Hepatocyte (in vitro differentiated cells): ENCODE measurements around the gene MACF1. TPM values are rescaled to one million over a fixed set of nuclear protein-coding genes. Genes with fewer than 3 reads are reported as not detected.
"Not testable (repeated sequence)": the region's sequence is repeated elsewhere in the genome, so short reads cannot be mapped to it uniquely, and the experiment has no call there.

Experiments used
- DNase-seq: peaks from one replicate; pipeline ENCODE4 v3.0.0-alpha.2; 2016; ENCODE audit warnings: low spot score
- H2AFZ ChIP-seq: fragments of 200-600 bp; sonication (generic); 2 replicates; pipeline ENCODE4 v1.6.0; 2016; ENCODE audit warnings: antibody characterized with exemption, mild to moderate bottlenecking
- H3K27ac ChIP-seq: fragments of 200-600 bp; sonication (generic); 2 replicates; pipeline ENCODE4 v1.5.1; 2016; ENCODE audit warnings: mild to moderate bottlenecking
- H3K27me3 ChIP-seq: fragments of 200-600 bp; sonication (generic); 2 replicates; pipeline ENCODE4 v1.6.1; 2016
- H3K36me3 ChIP-seq: fragments of 200-600 bp; sonication (generic); replicated peaks from 2 replicates; pipeline ENCODE4 v1.5.1; 2016; ENCODE audit warnings: low read depth; ENCODE audit not compliant: insufficient read depth
- H3K4me1 ChIP-seq: fragments of 200-600 bp; sonication (generic); 2 replicates; pipeline ENCODE4 v1.5.1; 2016; ENCODE audit warnings: mild to moderate bottlenecking, moderate library complexity; ENCODE audit not compliant: insufficient read depth
- H3K4me2 ChIP-seq: fragments of 200-600 bp; sonication (generic); 2 replicates; pipeline ENCODE4 v1.6.0; 2016
- H3K4me3 ChIP-seq: fragments of 200-600 bp; sonication (generic); 2 replicates; pipeline ENCODE4 v1.5.1; 2016; ENCODE audit warnings: mild to moderate bottlenecking
- H3K79me2 ChIP-seq: fragments of 200-600 bp; sonication (generic); 2 replicates; pipeline ENCODE4 v1.6.0; 2017; ENCODE audit warnings: mild to moderate bottlenecking
- H3K9me2 ChIP-seq: fragments of 200-600 bp; sonication (generic); replicated peaks from 2 replicates; pipeline ENCODE4 v1.6.0; 2017; ENCODE audit warnings: mild to moderate bottlenecking; ENCODE audit not compliant: insufficient read depth
- H3K9me3 ChIP-seq: fragments of 200-600 bp; sonication (generic); 2 replicates; pipeline ENCODE4 v1.5.1; 2016; ENCODE audit warnings: low read depth, mild to moderate bottlenecking
- H4K20me1 ChIP-seq: fragments of 200-600 bp; sonication (generic); 2 replicates; pipeline ENCODE4 v1.6.0; 2016; ENCODE audit warnings: mild to moderate bottlenecking; ENCODE audit not compliant: insufficient read depth, poor library complexity, severe bottlenecking
- EZH2 ChIP-seq: fragments of 200-600 bp; sonication (generic); IDR thresholded peaks from 2 replicates; pipeline ENCODE4 v1.6.1; 2016; ENCODE audit warnings: antibody characterized with exemption, mild to moderate bottlenecking, borderline replicate concordance
- EZH2phosphoT487 ChIP-seq: fragments of 200-600 bp; sonication (generic); IDR thresholded peaks from one replicate; pipeline ENCODE4 v1.6.1; 2018; ENCODE audit warnings: antibody characterized with exemption, mild to moderate bottlenecking, low read depth, moderate library complexity; ENCODE audit not compliant: unreplicated experiment, severe bottlenecking
- WGBS: methylation state at CpG from one replicate; pipeline ENCODE4 v1.1.6; 2016; ENCODE audit warnings: low lambda C conversion rate; ENCODE audit errors: missing lambda C conversion rate; 5-methylcytosine and 5-hydroxymethylcytosine counted together
- polyA plus RNA-seq: library from polyadenylated mRNA; unstranded; fragments of >200 nt; fragmentation: Nextera tagmentation; extraction: Ambion mirVana; gene quantifications from 2 replicates; pipeline ENCODE4 v1.2.1, GENCODE V29; 2016
- total RNA-seq: library from RNA; depleted of rRNA; stranded (reverse); fragments of >200 nt; gene quantifications from 2 replicates; pipeline ENCODE4 v1.2.3, GENCODE V29; 2014
- TF ChIP-seq, protein P1 (sequence below): fragments of 200-600 bp; sonication (generic); IDR thresholded peaks from 2 replicates; pipeline ENCODE4 v1.5.1; 2016; ENCODE audit warnings: antibody characterized with exemption, mild to moderate bottlenecking; ENCODE audit not compliant: poor library complexity

MACF1 gene
- total and polyA plus RNA-seq, 2 experiments from 2014 or later = 47.1 to 136 TPM

DNA sequence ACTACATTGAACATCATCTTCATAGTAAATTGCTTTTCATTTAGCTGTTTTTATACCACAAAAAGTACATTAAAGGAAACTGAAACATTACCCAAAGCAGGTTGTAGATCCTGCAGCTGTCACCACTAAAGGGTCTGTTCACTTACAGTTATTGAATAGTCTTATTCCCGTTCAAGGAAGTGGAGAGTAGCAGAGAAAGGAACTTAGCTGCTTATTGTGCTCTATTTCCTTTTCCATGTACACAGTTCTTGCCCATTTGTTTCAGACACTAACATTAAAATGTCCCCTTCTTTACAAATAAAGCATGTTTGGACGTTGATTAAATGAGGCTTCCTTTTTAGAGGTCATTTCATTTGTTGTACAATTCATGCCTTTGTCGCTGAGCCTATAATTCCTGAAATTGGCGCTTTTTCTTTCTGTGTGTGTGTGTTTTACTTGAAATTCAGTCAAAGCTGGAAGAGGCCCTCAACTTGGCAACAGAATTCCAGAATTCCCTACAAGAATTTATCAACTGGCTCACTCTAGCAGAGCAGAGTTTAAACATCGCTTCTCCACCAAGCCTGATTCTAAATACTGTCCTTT, 242.6 kb downstream of the MACF1 start:
- TF ChIP-seq EZH2phosphoT487 (no peak), EZH2 (no peak)
- TF ChIP-seq, protein P1, sequence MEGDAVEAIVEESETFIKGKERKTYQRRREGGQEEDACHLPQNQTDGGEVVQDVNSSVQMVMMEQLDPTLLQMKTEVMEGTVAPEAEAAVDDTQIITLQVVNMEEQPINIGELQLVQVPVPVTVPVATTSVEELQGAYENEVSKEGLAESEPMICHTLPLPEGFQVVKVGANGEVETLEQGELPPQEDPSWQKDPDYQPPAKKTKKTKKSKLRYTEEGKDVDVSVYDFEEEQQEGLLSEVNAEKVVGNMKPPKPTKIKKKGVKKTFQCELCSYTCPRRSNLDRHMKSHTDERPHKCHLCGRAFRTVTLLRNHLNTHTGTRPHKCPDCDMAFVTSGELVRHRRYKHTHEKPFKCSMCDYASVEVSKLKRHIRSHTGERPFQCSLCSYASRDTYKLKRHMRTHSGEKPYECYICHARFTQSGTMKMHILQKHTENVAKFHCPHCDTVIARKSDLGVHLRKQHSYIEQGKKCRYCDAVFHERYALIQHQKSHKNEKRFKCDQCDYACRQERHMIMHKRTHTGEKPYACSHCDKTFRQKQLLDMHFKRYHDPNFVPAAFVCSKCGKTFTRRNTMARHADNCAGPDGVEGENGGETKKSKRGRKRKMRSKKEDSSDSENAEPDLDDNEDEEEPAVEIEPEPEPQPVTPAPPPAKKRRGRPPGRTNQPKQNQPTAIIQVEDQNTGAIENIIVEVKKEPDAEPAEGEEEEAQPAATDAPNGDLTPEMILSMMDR = no peak
- 96% methylated on average over 5 of the region's 5 CpGs for WGBS
- no peak overlapping the region for H3K4me2 ChIP-seq
- H3K36me3 ChIP-seq = peaks cover 8% of the 10 kb centered on the region
- H2AFZ ChIP-seq = no peak overlapping the region
- H3K4me3 ChIP-seq = no peak overlapping the region
- no peaks in the 10 kb centered on the region for H4K20me1 ChIP-seq
- H3K9me3 ChIP-seq = no peaks in the 10 kb centered on the region
- no peak overlapping the region for H3K27ac ChIP-seq
- DNase-seq = no peak
- no peaks in the 10 kb centered on the region for H3K4me1 ChIP-seq
- H3K27me3 ChIP-seq = no peaks in the 10 kb centered on the region
- H3K79me2 ChIP-seq = no peaks in the 10 kb centered on the region
- no peaks in the 10 kb centered on the region for H3K9me2 ChIP-seq

DNA sequence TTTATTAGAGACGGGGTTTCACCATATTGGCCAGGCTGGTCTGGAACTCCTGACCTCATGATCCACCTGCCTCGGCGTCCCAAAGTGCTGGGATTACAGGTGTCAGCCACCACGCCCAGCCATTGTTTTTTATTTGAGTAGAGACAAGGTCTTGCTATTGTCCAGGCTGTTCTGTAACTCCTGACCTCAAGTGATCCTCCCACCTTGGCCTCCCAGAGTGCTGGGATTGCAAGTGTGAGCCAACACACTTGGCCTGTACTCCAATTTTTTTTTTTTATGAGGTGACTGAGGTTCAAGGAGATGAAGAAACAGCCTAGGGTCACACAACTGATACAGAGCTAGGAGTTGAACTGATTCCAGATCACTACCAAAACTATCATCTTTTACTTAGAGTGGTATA, 245.5 kb downstream of the MACF1 start:
- WGBS = 95% methylated on average over 4 of the region's 4 CpGs
- not testable (repeated sequence) for H3K36me3 ChIP-seq

DNA sequence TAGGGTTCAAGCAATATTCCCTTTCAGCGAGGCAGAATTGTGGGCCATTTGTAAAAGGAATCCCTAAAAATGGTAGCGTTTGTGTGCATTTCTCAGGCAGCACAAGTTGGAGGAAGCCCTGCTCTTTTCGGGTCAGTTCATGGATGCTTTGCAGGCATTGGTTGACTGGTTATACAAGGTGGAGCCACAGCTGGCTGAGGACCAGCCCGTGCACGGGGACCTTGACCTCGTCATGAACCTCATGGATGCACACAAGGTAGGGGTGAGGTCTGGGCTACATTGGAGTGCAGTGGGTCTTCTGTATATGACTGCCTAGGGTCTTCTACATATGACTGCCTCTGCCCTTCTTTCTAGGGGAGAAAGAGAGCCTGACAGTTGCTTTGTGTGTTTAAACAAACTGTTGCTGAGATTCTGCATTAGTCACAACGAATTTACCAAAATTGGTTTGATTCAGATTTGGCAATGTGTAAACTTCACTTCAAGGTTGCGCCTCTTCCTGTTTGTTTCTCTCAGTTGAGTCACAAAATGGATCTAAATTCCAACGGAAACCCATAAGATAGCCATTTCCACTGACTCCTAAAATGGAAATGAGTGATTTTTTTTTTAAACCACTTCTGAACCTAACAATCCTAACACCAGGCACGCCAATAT, 246.6 kb downstream of the MACF1 start:
- H3K4me1 ChIP-seq = no peaks in the 10 kb centered on the region
- WGBS = 87% methylated on average over 10 of the region's 10 CpGs
- no peak overlapping the region for H3K27ac ChIP-seq
- no peak overlapping the region for H3K4me2 ChIP-seq
- no peaks in the 10 kb centered on the region for H3K9me3 ChIP-seq
- no peak for TF ChIP-seq EZH2phosphoT487
- TF ChIP-seq, protein P1 = no peak
- TF ChIP-seq EZH2 = no peak
- no peaks in the 10 kb centered on the region for H3K79me2 ChIP-seq
- H3K9me2 ChIP-seq = no peaks in the 10 kb centered on the region
- peaks cover under 1% of the 10 kb centered on the region for H3K36me3 ChIP-seq
- H2AFZ ChIP-seq = no peak overlapping the region
- no peak for DNase-seq
- H3K27me3 ChIP-seq = no peaks in the 10 kb centered on the region
- no peak overlapping the region for H3K4me3 ChIP-seq
- no peaks in the 10 kb centered on the region for H4K20me1 ChIP-seq

More for the DNA sequence above, 245.5 kb downstream of the MACF1 start:
- H3K27me3 ChIP-seq, H3K27ac ChIP-seq, H2AFZ ChIP-seq, H3K79me2 ChIP-seq, H3K4me3 ChIP-seq, H4K20me1 ChIP-seq, H3K9me2 ChIP-seq, H3K4me2 ChIP-seq, DNase-seq, H3K9me3 ChIP-seq, H3K4me1 ChIP-seq: not testable (repeated sequence)

DNA sequence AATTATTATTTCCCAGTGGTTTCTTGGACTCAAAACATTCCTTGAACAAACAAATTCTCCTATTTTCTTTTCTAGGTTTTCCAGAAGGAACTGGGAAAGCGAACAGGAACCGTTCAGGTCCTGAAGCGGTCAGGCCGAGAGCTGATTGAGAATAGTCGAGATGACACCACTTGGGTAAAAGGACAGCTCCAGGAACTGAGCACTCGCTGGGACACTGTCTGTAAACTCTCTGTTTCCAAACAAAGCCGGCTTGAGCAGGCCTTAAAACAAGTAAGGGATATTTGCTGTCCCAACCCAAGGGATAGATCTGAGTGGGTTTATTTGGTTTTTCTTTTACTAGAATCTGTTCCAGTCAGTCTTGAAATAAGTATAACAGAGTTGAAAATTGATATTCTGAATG, 247.6 kb downstream of the MACF1 start:
- no peaks in the 10 kb centered on the region for H3K79me2 ChIP-seq
- TF ChIP-seq EZH2phosphoT487 (no peak), EZH2 (no peak)
- TF ChIP-seq, protein P1 = no peak
- no peaks in the 10 kb centered on the region for H3K9me3 ChIP-seq
- no peak overlapping the region for H3K4me2 ChIP-seq
- no peak overlapping the region for H3K4me3 ChIP-seq
- H3K4me1 ChIP-seq = no peaks in the 10 kb centered on the region
- H3K27me3 ChIP-seq = no peaks in the 10 kb centered on the region
- peaks cover 3% of the 10 kb centered on the region for H4K20me1 ChIP-seq
- H3K9me2 ChIP-seq = no peaks in the 10 kb centered on the region
- DNase-seq = no peak
- H3K36me3 ChIP-seq = peaks cover 6% of the 10 kb centered on the region
- no peak overlapping the region for H2AFZ ChIP-seq
- H3K27ac ChIP-seq = no peak overlapping the region
- 90% methylated on average over 7 of the region's 7 CpGs for whole genome bisulfite sequencing
